Testis (tissue), 3 donors: ENCODE data around the gene ZNF527. TPM values are rescaled to one million over a fixed set of nuclear protein-coding genes. Genes with fewer than 3 reads are reported as not detected.
"Not testable (repeated sequence)": the region's sequence is repeated elsewhere in the genome, so short reads cannot be mapped to it uniquely, and the experiment has no call there.

Source experiments
- DNase-seq: peaks from one replicate; pipeline ENCODE4 v3.0.0-alpha.2; 2019
- H3K27ac ChIP-seq, 2 donors: fragments of 200-600 bp; sonication (generic); one replicate each; pipeline ENCODE4 v1.5.1; 2019
- H3K27me3 ChIP-seq: fragments of 200-600 bp; sonication (generic); one replicate; pipeline ENCODE4 v1.5.1; 2019
- H3K36me3 ChIP-seq: fragments of 200-600 bp; sonication (generic); one replicate; pipeline ENCODE4 v1.5.1; 2017; ENCODE audit warnings: low read depth; ENCODE audit errors: missing control alignments
- H3K4me1 ChIP-seq: fragments of 200-600 bp; sonication (generic); one replicate; pipeline ENCODE4 v1.5.1; 2019
- H3K4me3 ChIP-seq, 2 donors: fragments of 200-600 bp; sonication (generic); one replicate each; pipeline ENCODE4 v1.5.1; 2017 to 2019
- H3K9me3 ChIP-seq: fragments of 200-600 bp; sonication (generic); one replicate; pipeline ENCODE4 v1.5.1; 2017
- CTCF ChIP-seq, 3 experiments: fragments of 450-650 bp in 2 of 3; fragments of 200-600 bp in 1 of 3; sonication (generic) in 1 of 3; IDR thresholded peaks; one replicate each; pipeline ENCODE4 v1.5.1; 2016 to 2019; ENCODE audit warnings: antibody characterized with exemption in 3 of 3, mild to moderate bottlenecking in 2 of 3, moderate library complexity in 1 of 3
- POLR2A ChIP-seq: fragments of 450-650 bp; IDR thresholded peaks from one replicate; pipeline ENCODE4 v1.6.1; 2017; ENCODE audit warnings: antibody characterized with exemption, mild to moderate bottlenecking, moderate library complexity
- WGBS, 2 donors: methylation state at CpG; one replicate each; pipeline ENCODE4 v1.1.5; 2018; 5-methylcytosine and 5-hydroxymethylcytosine counted together
- intact Hi-C: fragments of 100-400 bp; cut with DNase I; formaldehyde crosslinking; loops from one replicate; pipeline ENCODE4 v1.15.1; 2023; ENCODE audit warnings: low total_unique reads
- polyA plus RNA-seq: library from polyadenylated mRNA; stranded (reverse); fragments of 350-450 nt; fragmentation: Illumina TruSeq; extraction: RNeasy Lipid Tissue Mini Kit (QIAGEN cat#74804); gene quantifications from one replicate; pipeline ENCODE4 v1.2.3, GENCODE V29; 2014; ENCODE audit warnings: low read depth, low replicate concordance; ENCODE audit not compliant: insufficient read depth
- total RNA-seq, 2 donors: library from RNA; depleted of rRNA; stranded (reverse); fragments of >200 nt; gene quantifications; one replicate each; pipeline ENCODE4 v1.2.3, GENCODE V29; 2016

Gene ZNF527
- total and polyA plus RNA-seq, 3 donors from 2014 or later: 6.8 to 22.5 (median 19.4) TPM

GRCh38 chr19:37389234-37389633, 18.3 kb downstream of the ZNF527 start:
- 96 to 99% methylated on average over 4 of the region's 4 CpGs for WGBS, 2 donors
- no peak for TF ChIP-seq POLR2A
- TF ChIP-seq CTCF (IDR thresholded peaks at IDR 0.05): no peak
- intact Hi-C loops: no loop called here
- no peak overlapping the region for H3K4me3 ChIP-seq
- no peak for DNase-seq
- no peak overlapping the region for H3K27ac ChIP-seq
- H3K9me3 ChIP-seq: no peaks in the 10 kb centered on the region
- H3K27me3 ChIP-seq: no peaks in the 10 kb centered on the region
- H3K4me1 ChIP-seq: no peaks in the 10 kb centered on the region
- no peaks in the 10 kb centered on the region for H3K36me3 ChIP-seq

GRCh38 chr19:37391399-37391798, 20.5 kb downstream of the ZNF527 start:
- H3K4me1 ChIP-seq, intact Hi-C loops, H3K27me3 ChIP-seq, H3K36me3 ChIP-seq, H3K27ac ChIP-seq, H3K4me3 ChIP-seq, DNase-seq, H3K9me3 ChIP-seq: not testable (repeated sequence)
- WGBS, 2 donors: 96% methylated on average over 6 of the region's 6 CpGs

GRCh38 chr19:37401078-37401477, 30.2 kb downstream of the ZNF527 start:
- Histone ChIP-seq H3K4me3 (no peak overlapping the region), H3K36me3 (no peaks in the 10 kb centered on the region), H3K27ac (no peak overlapping the region), H3K4me1 (no peaks in the 10 kb centered on the region), H3K27me3 (no peaks in the 10 kb centered on the region), H3K9me3 (no peaks in the 10 kb centered on the region)
- TF ChIP-seq CTCF (IDR thresholded peaks at IDR 0.05) (no peak), POLR2A (no peak)
- WGBS, 2 donors: 95 to 100% methylated on average over 1 of the region's 1 CpG
- DNase-seq: no peak
- intact Hi-C loops: no loop called here

GRCh38 chr19:37403403-37403802, 32.5 kb downstream of the ZNF527 start:
- Histone ChIP-seq H3K27me3 (no peaks in the 10 kb centered on the region), H3K4me1 (no peaks in the 10 kb centered on the region), H3K27ac (no peak overlapping the region), H3K4me3 (peak overlapping the region; percentile 21 to 44), H3K36me3 (no peaks in the 10 kb centered on the region), H3K9me3 (no peaks in the 10 kb centered on the region)
- no peak for TF ChIP-seq POLR2A
- no peak for TF ChIP-seq CTCF (IDR thresholded peaks at IDR 0.05)
- intact Hi-C loops: no loop called here
- WGBS, 2 donors: 34 to 38% methylated on average over 16 to 32 of the region's 34 CpGs
- peak; percentile 50 for DNase-seq

- H3K4me1 ChIP-seq, H3K4me3 ChIP-seq, intact Hi-C loops, H3K27me3 ChIP-seq, DNase-seq, H3K36me3 ChIP-seq, H3K9me3 ChIP-seq, H3K27ac ChIP-seq: not testable (repeated sequence)
- 84 to 87% methylated on average over 6 of the region's 6 CpGs for WGBS, 2 donors
Measured at GRCh38 chr19:37406140-37406846, 35.4 kb downstream of the ZNF527 start.

GRCh38 chr19:37412700-37413099, 41.8 kb downstream of the ZNF527 start:
- Histone ChIP-seq H3K4me1 (no peaks in the 10 kb centered on the region), H3K4me3 (no peak overlapping the region), H3K27ac (no peak overlapping the region), H3K9me3 (no peaks in the 10 kb centered on the region), H3K27me3 (no peaks in the 10 kb centered on the region), H3K36me3 (peaks cover 5% of the 10 kb centered on the region)
- DNase-seq: no peak
- intact Hi-C loops: no loop called here
- no peak for TF ChIP-seq CTCF (IDR thresholded peaks at IDR 0.05)
- TF ChIP-seq POLR2A: no peak
- 94 to 96% methylated on average over 2 of the region's 2 CpGs for whole genome bisulfite sequencing, 2 donors
